Activated CD8-positive, alpha-beta memory T cell treated with anti-CD3 and anti-CD28 coated beads, Interleukin-2, amount 50 U/mL, for 24 hours (primary cell): ENCODE measurements around the gene MAGEA4.
"Not testable (repeated sequence)": the region's sequence is repeated elsewhere in the genome, so short reads cannot be mapped to it uniquely, and the experiment has no call there.

ENCODE experiments used
- DNase-seq: peaks from one replicate; pipeline ENCODE4 v3.0.0-alpha.2; 2020; ENCODE audit errors: extremely low read depth

MAGEA4 gene, protein sequence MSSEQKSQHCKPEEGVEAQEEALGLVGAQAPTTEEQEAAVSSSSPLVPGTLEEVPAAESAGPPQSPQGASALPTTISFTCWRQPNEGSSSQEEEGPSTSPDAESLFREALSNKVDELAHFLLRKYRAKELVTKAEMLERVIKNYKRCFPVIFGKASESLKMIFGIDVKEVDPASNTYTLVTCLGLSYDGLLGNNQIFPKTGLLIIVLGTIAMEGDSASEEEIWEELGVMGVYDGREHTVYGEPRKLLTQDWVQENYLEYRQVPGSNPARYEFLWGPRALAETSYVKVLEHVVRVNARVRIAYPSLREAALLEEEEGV

DNA sequence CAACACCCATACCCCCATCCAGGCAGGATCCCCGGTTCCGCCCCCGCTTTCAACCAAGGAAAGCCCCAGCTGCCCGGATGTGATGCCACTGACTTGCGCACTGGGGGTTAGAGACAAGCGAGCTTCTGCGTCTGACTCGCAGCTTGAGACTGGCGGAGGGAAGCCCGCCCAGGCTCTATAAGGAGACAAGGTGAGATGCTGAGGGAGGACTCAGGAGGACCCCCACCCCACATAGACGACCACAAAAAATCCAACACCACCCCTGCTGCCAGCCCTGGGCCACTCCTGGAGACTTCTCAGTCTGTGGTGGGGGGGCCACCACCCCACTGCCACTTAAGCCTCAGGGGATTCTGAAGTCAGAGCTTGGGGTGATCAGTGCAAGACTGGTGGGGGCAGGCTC is at the start of gene MAGEA4:
MAGEA4 (plus strand) TSS at position 110 of the 400 bp plus-strand sequence. CDS start 10,776 bp downstream, outside the sequence.
- DNase-seq = no peak

- DNase-seq = no peak
Measured at GRCh38 chrX:151870602-151871001, 42.1 kb upstream of the MAGEA4 start.

- DNase-seq = no peak
Measured at GRCh38 chrX:151871244-151871643, 41.4 kb upstream of the MAGEA4 start.

DNA sequence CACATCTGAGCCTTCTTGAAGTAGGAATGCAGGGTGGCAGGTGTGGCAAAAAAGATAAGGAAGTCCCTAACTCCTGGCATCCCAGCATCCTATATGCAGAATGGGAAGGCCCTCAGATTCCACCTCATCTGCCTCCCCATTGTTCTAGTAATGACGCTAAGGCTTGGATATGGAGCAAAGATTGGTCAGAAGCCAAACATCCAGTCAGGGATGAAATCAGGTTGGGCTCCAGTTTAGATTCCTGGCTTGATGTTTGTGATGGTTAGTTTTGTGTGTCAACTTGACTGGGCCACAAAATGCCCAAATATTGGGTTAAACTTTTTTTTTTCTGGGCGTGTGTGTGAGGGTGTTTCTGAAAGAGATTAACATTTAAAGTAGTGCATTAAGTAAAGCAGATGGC is 39.6 kb upstream of the MAGEA4 start:
- no peak for DNase-seq

- no peak for DNase-seq
Measured at GRCh38 chrX:151875270-151876026, 37.2 kb upstream of the MAGEA4 start.

DNA sequence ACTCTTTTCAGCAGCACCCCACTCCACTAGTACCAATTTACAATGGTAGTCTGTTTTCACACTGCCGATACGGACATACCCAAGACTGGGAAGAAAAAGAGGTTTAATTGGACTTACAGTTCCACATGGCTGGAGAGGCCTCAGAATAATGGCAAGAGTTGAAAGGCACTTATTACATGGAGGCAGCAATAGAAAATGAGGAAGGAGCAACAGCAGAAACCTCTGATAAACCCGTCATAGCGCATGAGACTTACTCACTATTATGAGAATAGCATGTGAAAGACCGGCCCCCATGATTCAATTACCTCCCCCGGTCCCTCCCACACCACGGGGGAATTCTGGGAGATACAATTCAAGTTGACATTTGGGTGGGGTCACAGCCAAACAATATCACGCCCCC is 34.1 kb upstream of the MAGEA4 start:
- DNase-seq = no peak

DNA sequence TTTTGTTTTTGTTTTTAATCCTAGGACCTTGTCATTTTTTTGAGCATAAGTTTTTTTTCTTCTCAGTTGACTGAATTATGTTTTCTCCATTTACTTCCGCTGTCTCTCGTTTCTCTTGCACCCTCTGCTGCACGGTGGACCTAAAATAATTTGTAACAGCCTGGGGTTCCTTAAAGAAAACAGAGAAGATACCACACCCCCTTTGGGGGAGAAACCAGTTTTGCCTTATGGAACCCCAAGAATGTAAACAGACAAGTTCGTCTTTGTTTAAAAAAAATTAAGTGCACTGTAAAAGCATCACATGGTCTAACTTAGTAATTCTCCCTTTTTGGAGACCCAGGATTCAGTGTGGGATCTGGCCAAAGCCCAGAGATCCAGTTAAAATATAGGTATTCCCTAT is 32.8 kb upstream of the MAGEA4 start:
- no peak for DNase-seq

- DNase-seq = no peak
Measured at GRCh38 chrX:151880895-151881294, 31.8 kb upstream of the MAGEA4 start.

GRCh38 chrX:151889421-151889820 is 23.3 kb upstream of the MAGEA4 start:
- DNase-seq = no peak

- no peak for DNase-seq
Measured at GRCh38 chrX:151896734-151897474, 15.8 kb upstream of the MAGEA4 start.

DNA sequence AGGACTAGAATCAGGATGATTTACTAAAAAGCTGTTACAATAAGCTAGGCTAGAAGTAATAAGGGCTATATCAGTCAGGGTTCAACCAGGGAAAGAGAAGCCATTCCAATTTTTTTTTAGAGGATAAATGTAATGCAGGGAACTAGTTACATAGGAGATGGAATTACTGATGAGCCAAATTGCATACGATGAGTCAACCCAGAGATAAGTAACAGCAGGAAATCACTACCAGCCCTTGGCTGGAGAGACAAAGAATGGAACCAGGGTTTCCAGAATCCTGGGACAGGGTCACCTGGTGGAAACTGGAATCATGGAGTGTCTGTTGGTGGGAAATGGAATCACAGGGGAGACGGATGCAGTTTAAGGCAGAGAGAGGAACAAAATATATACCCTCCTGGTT is 13.1 kb upstream of the MAGEA4 start:
- DNase-seq = no peak

GRCh38 chrX:151901826-151902225 is 10.9 kb upstream of the MAGEA4 start:
- DNase-seq = no peak

DNA sequence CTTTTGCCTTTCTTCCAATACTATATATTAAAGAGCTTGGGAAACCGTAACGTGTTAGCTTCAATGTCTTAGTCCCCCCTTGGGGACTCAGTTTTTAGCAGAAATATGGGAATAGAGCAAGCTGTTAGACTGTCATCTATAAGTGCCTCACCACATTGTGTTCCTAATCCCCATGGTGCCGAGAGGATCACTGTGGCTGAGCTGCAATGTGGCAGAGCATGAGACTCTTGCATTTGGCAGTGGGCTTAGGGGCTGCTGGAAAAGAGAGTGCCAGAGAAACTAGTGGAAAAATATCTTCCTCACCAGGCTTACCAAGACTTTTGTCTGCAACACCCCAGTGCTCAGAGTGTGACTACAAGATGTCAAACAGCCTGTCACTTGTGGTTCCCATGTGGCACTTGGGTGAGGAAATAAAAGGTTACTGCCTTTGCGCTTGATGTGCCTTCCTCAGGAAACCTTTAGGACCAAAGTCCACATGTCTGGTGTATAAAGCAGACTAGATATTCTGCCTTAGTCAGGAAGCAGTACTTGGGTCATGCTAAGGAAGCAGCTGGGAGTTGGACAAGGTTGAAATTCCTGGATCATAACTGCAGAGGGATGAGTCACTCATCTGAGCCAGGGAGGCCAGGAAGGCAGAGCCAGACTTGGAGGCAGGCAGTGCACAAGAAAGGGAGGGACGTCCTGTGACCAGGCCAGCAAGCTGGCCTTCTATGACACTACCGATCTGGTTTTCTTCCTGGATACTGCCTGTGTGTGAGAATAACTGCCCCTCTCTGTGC is 9.7 kb upstream of the MAGEA4 start:
- DNase-seq = no peak

DNA sequence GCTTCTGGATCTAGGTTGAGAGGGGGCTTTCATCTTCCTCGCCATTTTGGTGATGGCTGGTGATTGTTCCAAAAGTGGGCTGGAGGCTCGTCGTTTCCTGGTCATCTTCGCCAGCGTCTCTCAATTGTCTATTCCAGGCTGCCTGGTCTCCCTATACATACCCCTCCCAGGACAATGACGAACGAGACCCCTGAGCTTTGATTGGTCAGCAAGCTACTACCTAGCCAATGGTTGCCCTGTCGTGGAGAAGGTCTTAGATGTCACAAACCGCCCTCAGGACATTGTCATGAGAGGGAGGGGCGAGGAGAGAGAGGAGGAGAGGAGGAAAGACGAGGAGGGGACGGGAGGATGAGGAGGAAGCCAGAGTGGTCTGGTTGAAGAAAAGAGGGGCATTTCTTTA is 7.7 kb upstream of the MAGEA4 start:
- no peak for DNase-seq

GRCh38 chrX:151912221-151912620 is 468 bp upstream of the MAGEA4 start:
- DNase-seq = no peak

- not testable (repeated sequence) for DNase-seq
Measured at GRCh38 chrX:151918736-151919135, 6.0 kb downstream of the MAGEA4 start.

DNA sequence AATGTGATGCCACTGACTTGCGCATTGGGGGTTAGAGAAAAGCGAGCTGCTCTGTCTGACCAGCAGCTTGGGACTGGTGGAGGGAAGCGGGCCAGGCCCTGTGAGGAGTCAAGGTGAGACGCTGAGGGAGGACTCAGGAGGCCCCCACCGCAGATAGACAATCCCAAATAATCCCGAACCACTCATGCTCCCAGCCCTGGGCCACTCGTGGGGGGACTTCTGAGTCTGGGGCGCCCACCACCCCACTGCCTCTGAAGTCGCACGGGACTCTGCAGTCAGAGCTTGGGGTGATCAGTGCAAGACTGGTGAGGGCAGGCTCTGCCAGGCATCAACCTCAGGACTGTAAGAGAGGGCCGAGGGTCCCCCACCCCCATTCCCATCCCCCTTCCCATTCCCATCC is 6.9 kb downstream of the MAGEA4 start:
- no peak for DNase-seq

DNA sequence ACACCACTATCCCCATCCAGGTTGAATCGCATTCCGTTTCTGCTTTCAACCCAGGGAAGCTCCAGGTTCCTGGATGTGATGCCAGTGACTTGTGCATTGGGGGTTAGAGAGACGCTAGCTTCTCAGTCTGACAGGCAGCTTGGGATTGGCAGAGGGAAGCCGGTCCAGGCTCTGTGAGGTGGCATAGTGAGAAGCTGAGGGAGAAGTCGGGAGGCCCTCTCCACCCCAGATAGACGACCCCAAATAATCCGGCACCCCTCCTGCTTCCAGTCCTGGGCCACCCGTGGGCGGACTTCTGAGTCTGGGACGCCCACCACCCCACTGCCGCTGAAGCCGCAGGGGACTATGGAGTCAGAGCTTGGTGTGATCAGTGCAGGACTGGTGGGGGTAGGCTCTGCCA is 7.4 kb downstream of the MAGEA4 start:
- DNase-seq = no peak

GRCh38 chrX:151920530-151920929 is 7.8 kb downstream of the MAGEA4 start:
- no peak for DNase-seq

DNA sequence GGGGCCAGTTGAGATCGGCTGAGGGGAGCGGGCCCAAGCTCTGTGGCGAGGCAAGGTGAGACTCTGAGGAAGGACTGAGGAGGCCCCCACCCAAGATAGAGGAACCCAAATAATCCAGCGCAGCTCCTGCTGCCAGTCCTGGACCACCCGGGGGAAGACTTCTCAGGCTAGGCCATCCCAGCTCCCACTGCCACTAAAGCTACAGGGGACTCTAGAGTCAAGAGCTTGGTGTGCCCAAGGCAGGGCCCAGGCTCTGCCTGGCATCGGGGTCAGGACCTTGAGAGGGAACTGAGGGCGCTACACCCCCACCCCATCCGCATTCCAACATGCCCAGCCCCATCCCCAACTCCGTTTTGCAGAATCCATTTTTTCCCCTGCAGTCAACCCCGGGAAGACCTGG is 8.6 kb downstream of the MAGEA4 start:
- no peak for DNase-seq

GRCh38 chrX:151921866-151922265 is 9.2 kb downstream of the MAGEA4 start:
- DNase-seq = no peak

DNA sequence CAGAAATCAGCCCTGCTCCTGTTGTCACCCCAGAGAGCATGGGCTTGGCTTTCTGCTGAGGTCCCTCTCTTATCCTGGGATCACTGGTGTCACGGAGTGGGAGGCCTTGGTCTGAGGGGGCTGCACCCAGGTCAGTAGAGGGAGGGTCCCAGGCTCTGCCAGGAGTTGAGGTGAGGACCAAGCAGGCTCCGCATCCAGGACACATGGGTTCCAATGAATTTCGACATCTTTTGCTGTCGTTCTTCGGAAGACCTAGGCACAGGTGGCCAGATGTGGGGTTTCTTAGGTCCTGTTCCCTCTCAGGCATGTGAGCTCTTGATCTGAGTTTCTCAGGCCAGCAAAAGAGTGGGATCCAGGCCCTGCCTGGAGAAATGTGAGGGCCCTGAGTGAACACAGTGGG is 10.0 kb downstream of the MAGEA4 start:
- DNase-seq = no peak
